GM19397 (cell line): ENCODE results near the gene SPIB.
A peak's percentile ranks its signal among the peaks of the same experiment; 100 is the strongest.
"Not testable (repeated sequence)": the region's sequence is repeated elsewhere in the genome, so short reads cannot be mapped to it uniquely, and the experiment has no call there.

ENCODE experiments used
- ATAC-seq: cut with Tn5 transposase; IDR thresholded peaks from one replicate; pipeline ENCODE4 v1.9.1; 2021; ENCODE audit warnings: mild to moderate bottlenecking, moderate library complexity; ENCODE audit not compliant: unreplicated experiment

The SPIB gene

DNA sequence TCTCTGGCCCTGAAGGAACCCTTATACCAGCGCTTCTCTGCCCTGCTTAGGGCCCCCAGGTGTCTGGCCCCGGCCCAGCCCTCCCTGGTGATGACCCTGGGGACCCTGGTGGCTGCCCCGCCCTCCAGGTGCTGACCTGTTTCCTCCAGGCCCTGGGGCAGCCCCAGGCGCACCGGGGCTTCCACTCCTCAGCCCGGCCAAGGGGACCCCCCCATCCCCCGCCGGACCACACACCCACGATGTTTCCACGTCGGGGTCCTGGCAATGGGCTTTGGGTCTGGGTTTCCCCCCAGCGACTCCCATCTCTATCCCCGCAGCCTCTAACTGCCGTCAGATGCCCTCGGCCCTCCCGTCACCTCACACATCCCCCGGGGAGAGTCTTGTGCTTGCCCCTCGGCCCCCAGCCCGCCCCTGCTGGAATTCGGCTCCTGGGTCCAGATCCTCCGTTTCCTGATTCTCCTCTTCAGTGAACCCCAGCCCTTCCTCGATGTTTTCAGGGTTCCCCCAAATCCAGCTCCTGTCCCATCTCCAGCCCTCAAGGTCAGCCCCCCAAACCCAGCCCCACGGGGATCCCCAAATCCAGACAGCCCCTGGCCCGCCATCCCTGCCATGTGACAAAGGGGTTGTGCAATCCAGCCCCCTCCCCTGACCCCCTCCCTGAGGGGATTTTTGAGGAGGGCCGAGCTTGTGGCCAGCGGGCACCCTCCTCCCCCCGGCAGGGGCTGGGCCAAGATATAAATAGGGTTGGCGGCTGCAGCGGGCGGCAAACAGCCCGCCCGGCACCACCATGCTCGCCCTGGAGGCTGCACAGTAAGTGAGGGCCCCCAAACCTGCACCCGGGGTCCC, at the start of gene SPIB:
Gene SPIB (plus strand): TSS at position 763 of the 846 bp plus-strand sequence. CDS start 25 bp downstream, at position 788.
- no peak for ATAC-seq

DNA sequence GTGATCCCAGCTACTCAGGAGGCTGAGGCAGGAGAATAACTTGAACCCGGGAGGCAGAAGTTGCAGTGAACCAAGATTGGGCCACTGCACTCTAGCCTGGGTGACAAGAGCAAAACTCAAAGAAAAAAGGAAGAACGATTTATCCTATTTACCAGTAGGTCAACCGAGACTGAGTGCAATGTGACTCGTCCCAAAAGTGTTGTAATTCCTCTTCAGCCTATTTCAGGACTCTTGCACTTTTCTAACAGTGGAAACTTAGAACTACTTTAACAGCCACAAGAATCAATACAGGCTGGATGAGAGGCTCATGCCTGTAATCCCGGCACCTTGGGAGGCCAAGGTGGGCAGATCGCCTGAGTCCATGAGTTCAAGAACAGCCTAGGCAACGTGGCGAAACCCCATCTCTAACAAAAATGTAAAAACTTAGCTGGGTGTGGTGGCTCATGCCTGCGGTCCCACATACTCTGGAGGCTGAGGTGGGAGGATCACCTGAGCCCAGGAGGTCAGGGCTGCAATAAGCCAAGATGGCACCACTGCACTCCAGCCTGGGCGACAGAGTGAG, 46.7 kb upstream of the SPIB start:
- no peak for ATAC-seq

DNA sequence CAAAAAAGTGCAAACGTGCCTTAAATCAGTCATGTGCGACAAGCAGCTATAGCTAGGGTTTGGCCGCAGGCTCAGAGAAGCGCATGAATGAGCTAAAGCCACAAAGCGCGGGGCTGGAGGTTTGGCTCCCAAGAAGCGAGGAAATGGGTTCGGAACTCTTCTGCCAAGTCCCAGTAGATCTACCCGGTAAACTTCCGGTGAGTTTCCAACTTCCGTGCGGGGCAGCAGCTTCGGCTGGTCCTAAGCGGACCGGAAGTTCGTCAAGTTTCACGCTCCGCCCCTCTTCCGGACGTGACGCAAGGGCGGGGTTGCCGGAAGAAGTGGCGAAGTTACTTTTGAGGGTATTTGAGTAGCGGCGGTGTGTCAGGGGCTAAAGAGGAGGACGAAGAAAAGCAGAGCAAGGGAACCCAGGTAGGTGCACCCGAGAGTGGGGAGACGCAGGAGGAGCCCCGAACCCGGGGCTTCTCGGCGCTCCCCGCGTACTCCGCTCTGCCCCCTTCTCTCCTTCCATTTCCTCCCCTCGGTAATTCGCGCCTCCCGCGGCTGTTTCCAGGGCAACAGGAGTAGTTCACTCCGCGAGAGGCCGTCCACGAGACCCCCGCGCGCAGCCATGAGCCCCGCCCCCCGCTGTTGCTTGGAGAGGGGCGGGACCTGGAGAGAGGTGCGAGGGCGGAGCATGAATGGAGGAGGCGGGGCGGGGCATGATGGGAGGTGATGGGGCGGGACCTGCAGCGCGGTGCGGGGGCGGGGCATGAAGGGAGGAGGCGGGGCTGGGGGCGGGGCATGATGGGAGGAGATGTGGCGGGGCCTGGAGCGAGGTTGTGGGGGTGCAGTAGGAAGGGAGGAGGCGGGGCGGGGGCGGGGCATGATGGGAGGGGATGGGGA, 42.3 kb upstream of the SPIB start, which contains the start of gene NR1H2:
Gene NR1H2 (plus strand): TSS at position 292 of the 885 bp plus-strand sequence. CDS start 1,149 bp downstream, outside the sequence.
- peak; percentile 88 for ATAC-seq

DNA sequence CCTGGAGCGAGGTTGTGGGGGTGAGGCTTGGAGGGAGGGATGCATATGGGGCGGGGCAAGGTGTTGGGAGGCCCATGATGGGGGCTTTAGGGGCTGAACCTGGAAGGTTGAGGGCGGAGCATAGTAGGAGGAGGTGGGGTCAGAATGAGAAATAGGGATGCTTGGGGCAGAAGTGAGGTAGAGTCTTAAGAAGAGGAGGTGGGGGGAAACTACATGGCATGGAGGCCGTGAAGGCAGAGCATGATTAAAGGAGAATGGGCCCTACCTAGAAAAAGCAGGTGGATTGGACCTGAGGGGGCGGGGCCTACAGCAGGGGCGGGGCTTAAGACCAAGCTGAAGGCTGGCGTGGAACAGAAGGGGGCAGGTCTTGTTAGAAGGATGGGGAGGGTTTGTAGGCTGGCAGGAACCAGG, 41.7 kb upstream of the SPIB start:
- ATAC-seq: no peak

DNA sequence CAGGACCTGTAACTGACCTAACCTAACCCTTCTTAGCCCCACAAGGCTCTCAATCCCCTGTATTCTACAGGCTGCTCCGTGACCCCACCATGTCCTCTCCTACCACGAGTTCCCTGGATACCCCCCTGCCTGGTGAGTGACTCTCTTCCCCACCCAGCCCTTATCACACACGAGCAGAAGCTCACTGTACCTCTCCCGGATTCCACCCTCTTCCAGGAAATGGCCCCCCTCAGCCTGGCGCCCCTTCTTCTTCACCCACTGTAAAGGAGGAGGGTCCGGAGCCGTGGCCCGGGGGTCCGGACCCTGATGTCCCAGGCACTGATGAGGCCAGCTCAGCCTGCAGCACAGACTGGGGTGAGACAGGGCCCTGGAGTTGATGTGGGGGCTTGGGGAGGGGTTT, 41.2 kb upstream of the SPIB start:
- ATAC-seq: no peak

DNA sequence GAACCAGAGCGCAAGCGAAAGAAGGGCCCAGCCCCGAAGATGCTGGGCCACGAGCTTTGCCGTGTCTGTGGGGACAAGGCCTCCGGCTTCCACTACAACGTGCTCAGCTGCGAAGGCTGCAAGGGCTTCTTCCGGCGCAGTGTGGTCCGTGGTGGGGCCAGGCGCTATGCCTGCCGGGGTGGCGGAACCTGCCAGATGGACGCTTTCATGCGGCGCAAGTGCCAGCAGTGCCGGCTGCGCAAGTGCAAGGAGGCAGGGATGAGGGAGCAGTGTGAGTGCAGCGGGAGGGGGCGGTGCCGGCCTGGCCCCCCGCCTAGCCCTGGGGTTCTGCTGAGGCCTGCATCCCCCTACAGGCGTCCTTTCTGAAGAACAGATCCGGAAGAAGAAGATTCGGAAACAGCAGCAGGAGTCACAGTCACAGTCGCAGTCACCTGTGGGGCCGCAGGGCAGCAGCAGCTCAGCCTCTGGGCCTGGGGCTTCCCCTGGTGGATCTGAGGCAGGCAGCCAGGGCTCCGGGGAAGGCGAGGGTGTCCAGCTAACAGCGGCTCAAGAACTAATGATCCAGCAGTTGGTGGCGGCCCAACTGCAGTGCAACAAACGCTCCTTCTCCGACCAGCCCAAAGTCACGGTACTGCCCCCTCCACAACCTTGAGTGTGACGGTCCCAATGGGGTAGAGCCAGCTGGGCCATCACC, 40.4 kb upstream of the SPIB start:
- ATAC-seq: no peak

DNA sequence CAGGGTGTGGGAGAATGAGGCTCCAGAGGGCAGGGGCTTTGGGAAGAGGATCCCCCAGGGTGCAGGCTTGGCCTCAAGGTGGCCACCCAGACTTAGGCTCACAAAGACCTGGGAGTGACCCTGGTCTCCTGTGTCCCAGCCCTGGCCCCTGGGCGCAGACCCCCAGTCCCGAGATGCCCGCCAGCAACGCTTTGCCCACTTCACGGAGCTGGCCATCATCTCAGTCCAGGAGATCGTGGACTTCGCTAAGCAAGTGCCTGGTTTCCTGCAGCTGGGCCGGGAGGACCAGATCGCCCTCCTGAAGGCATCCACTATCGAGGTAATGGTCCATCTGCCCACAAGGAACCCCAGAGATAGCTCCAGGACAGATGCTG, 39.9 kb upstream of the SPIB start:
- ATAC-seq: no peak

DNA sequence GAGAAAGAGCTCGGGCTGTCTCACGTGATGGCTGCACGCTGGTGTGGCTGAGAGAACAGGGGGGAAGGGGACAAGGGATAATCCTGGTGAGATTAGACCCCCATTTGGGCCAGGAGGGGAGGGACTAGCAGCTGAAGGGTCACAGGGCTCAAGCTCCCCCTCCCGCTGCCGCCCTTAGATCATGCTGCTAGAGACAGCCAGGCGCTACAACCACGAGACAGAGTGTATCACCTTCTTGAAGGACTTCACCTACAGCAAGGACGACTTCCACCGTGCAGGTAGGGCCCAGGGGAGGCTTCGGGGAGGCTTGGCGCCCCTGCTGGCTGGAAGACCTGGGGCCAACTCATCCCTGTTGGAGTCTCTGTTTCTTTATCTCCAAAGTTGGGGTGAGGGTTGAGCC, 39.1 kb upstream of the SPIB start:
- no peak for ATAC-seq

DNA sequence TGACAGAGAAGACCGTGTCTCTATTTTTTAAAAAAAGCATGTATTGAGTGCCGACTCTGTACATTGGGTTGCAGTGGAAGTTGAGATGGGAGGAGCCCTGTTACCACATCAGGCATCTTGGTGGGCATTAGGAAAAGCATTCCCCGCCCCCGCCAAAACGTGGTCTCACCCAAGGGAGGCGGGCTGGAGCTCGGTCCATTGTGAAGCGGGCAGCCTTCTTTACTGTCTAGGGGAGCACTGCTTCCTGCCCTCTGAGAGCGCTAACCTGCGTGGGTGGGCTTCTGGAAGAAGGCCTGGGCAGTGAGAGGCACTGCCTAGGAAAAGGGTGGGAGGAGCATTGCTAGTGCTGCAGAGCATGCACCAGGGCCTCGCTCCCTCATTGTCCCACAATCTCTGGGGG, 38.6 kb upstream of the SPIB start:
- ATAC-seq: no peak

DNA sequence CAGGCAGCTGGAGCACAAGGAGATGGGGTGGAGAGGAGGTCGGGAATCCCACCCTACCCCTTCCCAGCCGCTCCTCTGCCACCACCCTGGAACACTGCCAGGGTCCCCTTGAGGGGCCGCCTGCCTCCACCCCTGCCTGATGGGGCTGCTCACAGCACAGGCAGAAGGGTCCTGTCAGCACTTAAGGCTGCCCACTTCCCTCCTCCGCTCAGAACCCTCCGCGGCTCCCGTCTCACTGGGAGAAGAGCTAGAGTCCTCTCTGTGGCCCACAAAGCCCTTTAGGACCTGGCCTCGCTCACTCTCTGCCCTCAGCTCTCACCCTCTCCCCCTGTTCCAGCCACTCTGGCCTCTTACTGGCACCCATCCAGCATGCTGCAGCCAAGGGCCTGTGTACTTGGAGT, 38.0 kb upstream of the SPIB start:
- no peak for ATAC-seq

DNA sequence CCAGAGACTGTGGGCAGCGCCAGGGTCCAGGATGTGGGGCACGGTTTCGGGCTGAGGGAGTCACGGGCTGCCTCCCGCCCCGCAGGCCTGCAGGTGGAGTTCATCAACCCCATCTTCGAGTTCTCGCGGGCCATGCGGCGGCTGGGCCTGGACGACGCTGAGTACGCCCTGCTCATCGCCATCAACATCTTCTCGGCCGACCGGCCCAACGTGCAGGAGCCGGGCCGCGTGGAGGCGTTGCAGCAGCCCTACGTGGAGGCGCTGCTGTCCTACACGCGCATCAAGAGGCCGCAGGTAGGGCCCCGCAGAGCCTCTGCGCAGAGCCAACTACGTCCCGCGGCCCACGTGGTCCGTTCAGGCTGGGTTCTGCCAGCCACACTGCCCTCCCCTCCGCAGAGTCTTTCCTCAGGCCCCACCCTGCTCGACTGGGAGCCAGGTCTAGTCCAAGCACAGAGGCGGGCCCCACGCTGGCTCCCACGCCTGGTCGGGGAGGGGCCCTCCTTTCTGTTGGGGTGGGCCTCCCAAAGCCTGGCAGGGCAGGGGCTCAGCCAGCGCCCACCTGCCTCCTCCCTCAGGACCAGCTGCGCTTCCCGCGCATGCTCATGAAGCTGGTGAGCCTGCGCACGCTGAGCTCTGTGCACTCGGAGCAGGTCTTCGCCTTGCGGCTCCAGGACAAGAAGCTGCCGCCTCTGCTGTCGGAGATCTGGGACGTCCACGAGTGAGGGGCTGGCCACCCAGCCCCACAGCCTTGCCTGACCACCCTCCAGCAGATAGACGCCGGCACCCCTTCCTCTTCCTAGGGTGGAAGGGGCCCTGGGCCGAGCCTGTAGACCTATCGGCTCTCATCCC, 36.6 kb upstream of the SPIB start:
- no peak for ATAC-seq

DNA sequence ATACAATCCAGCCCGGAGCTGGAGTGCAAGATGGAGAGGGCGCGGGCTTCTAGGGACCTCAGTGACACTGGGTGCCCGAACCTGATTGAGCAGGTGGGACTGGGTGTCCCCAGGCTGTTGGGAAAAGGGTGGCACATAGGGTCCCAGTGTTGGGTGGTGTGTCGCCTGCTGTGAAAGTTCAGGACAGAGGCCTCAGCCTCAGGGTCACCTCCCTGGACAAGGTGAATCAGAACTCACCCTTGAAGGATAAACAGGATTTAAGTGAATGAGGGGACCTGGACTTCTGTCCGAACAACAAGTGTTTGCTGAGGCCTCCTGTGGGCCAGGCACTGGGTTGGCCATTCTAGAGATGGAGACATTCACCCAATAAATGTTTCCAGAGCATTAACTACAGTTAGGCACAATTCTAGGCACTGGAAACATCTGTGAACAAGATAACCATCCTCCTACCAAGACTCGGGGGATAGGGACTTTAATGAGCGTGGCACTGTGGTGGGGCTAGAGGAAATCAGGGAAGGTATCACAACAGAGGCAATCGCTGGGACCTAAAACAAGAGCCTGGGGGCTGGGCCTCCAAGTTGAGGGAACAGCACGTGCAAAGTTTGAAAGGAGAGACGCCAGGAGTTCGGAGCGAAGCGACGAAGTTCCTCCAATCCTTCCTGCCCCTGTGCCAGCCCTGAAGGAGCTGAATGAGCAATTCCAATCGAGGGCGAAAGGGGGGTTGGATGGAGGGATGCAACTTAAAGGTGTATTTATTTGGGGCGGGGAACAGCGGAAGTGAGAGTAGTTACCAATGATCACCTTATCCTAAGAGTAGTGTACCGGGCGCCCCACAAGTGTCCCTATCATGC, 35.5 kb upstream of the SPIB start:
- ATAC-seq: no peak

DNA sequence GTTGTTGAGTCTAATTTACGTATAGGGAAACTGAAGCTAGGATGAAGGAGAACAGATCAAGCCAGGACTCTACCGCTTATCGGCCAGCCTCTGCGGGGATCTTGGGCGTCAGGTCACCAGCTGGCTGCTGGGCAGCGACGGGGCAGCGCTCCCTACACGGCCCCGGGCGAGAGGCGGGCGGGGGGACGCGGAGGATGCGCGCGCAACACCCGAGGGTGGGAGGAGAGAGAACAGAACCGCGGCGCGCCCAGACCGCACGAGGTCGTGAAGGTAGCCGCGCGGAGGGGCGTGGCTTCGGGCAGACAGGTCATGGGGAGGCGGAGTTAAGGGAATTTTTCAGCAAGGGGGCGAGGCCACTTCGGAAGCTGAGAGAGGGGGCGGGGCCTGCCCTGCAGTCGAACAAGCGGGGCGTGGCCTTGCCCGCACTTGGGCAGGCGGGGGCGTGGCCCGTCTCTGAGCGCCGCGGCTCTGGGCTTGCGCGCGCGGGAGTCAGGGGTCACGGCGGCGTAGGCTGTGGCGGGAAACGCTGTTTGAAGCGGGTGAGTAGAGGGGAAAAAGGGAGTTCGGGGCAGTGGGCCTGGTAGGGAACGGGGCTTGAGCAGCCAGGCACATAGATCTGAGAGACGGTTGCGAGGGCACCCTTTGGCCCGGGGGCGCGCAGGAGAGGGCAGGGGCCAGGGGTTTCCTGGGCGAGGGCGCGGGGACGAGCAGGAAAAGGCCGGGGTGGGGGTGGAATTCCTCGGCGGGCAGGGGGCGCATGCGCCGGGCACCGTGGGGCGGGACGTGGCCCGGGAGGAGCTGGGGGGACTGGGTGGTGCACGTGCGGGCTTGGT, 34.7 kb upstream of the SPIB start, which contains the start of gene POLD1:
Gene POLD1 (plus strand): TSS at position 496 of the 833 bp plus-strand sequence. CDS start 14,505 bp downstream, outside the sequence.
- ATAC-seq: peak; percentile 83

DNA sequence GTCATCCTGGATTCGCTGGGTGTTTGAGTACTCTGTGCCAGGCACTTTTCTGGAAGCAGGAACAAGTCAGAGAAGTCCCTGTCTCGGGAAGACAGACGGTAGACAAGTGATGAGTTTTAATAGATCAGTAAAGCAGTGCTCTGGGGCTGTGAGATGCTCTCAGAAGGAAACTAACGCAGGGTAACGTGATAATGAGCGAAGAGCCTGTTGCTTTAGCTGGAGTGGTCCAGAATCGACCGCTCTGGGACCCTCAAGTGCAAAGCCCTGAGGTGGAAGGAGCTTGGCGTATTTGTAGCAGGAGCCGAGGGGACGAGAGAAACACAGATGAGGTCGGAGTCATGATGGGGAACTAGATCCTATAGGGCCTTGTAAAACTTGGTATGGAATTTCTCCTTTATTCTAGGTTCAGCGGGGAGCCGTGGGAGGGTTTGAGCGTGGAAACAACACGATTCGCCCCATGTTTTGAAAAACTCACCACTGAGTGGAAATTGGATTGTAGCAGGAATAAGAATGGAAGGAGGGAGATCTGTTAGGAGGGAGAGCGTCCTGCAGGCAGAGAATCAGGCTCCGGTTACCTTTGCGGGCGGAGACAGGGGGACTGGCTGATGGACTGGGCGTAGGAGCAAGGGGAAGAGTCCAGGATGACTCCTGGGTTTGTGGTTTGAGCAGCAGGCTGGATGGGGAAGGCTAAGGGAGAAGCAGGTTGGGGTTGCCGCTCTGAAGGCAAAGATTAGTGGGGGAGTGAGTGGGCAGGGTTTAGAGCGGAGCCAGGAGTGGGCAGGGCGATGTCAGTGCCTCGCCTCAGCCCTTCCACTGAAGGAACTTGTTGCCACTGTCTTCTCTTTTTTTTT, 33.8 kb upstream of the SPIB start:
- no peak for ATAC-seq

DNA sequence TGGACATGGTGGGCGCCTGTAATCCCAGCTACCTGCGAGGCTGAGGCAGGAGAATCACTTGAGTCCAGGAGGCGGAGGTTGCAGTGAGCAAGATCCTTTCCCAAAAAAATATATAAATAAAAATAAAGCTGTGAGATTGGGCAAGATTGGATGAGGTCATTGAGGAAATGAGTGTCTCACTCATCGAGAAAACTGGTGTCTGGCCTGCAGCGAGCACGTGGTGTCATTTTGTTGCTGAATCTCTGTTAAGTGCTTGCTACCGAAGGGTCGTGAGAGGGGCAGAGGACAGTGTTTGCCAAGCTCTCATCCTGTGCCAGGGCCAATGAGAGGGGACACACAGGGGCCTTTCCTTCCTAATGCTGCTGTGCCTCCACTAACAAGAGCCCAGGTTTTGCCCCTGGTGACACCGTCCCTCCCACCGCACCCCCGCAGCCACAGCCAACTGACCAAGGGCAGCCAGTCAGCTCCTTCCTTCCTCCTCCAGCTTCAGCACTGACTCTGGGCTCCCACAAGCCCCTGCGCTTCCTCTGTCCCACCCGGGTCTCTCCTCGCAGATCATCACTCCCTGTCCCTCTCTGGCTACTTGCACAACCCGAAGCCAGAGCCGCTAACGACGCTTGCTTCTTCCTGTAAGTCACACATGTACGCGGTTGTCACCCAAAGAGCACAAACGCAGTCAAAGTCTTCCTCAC, 31.4 kb upstream of the SPIB start:
- ATAC-seq: no peak

DNA sequence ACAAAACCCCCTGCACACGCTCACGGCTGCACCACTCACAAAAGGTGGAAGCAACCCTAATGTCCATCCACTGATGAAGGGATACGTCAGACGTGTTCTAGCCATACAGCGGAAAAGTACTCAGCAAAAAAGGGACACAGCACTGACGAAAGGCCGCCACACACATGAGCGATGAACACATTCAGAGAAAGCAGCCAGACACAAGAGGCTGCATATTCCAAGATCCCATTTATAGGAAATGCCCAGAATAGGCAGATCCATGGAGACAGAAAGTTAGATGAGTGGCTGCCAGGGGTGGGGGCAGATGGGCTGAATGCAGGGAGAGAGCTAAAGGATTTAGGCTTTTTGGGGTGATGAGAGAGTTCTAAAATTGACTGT, 30.9 kb upstream of the SPIB start:
- ATAC-seq: no peak

DNA sequence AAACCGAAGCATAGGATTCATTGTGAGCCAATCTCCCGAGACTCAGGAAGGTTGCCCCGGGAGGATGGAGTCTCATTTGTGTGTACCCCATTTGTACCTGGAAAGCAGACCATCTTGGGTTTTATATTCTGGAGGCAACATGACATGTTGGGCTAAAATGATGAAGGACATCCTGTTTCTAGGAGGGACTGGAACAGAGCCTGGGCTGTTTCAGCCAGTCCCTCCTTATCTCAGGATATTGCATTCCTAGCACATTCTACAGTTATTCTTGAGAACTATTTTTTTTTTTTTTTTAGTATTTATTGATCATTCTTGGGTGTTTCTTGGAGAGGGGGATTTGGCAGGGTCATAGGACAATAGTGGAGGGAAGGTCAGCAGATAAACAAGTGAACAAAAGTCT, 28.4 kb upstream of the SPIB start:
- ATAC-seq: not testable (repeated sequence)
